Stimulated activated CD4-positive, alpha-beta T cell treated with anti-CD3 and anti-CD28 coated beads, Interleukin-4, amount 100 ng/mL, for 24 hours (primary cell): ENCODE measurements around the gene KRCC1.
"Not testable (repeated sequence)": the region's sequence is repeated elsewhere in the genome, so short reads cannot be mapped to it uniquely, and the experiment has no call there.

ENCODE experiments used
- DNase-seq: peaks from one replicate; pipeline ENCODE4 v3.0.0-alpha.2; 2020

KRCC1 gene

GRCh38 chr2:88074150-88074549 lies 18.6 kb upstream of the KRCC1 start:
- DNase-seq = no peak

GRCh38 chr2:88071365-88071764 lies 15.8 kb upstream of the KRCC1 start:
- no peak for DNase-seq

GRCh38 chr2:88070055-88070454 lies 14.5 kb upstream of the KRCC1 start:
- DNase-seq = no peak

- no peak for DNase-seq
Observed at GRCh38 chr2:88069117-88069516, 13.5 kb upstream of the KRCC1 start.

- DNase-seq = no peak
Observed at GRCh38 chr2:88068044-88068443, 12.5 kb upstream of the KRCC1 start.

GRCh38 chr2:88067598-88067997 lies 12.0 kb upstream of the KRCC1 start, which contains the start of gene SMYD1:
Gene SMYD1, plus strand, starts transcription at chr2:88067825. Its CDS starts 40 bp downstream, at chr2:88067865.
- DNase-seq = no peak

GRCh38 chr2:88067189-88067588 lies 11.6 kb upstream of the KRCC1 start:
- DNase-seq = no peak

GRCh38 chr2:88066543-88066942 lies 11.0 kb upstream of the KRCC1 start:
- DNase-seq = no peak

- DNase-seq = no peak
Observed at GRCh38 chr2:88061295-88061694, 5.7 kb upstream of the KRCC1 start.

- no peak for DNase-seq
Observed at GRCh38 chr2:88060907-88061275, 5.3 kb upstream of the KRCC1 start.

- DNase-seq = peak; percentile 35
Observed at GRCh38 chr2:88059979-88060906, 4.7 kb upstream of the KRCC1 start.

GRCh38 chr2:88058191-88058590 lies 2.6 kb upstream of the KRCC1 start:
- DNase-seq = no peak

- DNase-seq = no peak
Observed at GRCh38 chr2:88057437-88057844, 1.9 kb upstream of the KRCC1 start.

- DNase-seq = no peak
Observed at GRCh38 chr2:88054782-88055370, 707 bp downstream of the KRCC1 start.

- no peak for DNase-seq
Observed at GRCh38 chr2:88053934-88054781, 1.4 kb downstream of the KRCC1 start.

- DNase-seq = no peak
Observed at GRCh38 chr2:88053296-88053695, 2.3 kb downstream of the KRCC1 start.

- no peak for DNase-seq
Observed at GRCh38 chr2:88051792-88052191, 3.8 kb downstream of the KRCC1 start.

- no peak for DNase-seq
Observed at GRCh38 chr2:88049622-88050021, 6.0 kb downstream of the KRCC1 start.

GRCh38 chr2:88048541-88048940 lies 7.0 kb downstream of the KRCC1 start:
- DNase-seq = no peak

- not testable (repeated sequence) for DNase-seq
Observed at GRCh38 chr2:88045561-88045960, 10.0 kb downstream of the KRCC1 start.

GRCh38 chr2:88042476-88042875 lies 13.1 kb downstream of the KRCC1 start:
- DNase-seq = no peak

- no peak for DNase-seq
Observed at GRCh38 chr2:88038263-88039105, 17.1 kb downstream of the KRCC1 start.
